DND-41 (cell line): ENCODE measurements around the gene MSH3.
A peak's percentile ranks its signal among the peaks of the same experiment; 100 is the strongest.
"Not testable (repeated sequence)": the region's sequence is repeated elsewhere in the genome, so short reads cannot be mapped to it uniquely, and the experiment has no call there.

ENCODE experiments used
- ATAC-seq: fragments of 200-7000 bp; cut with Tn5 transposase; 3 replicates; pipeline ENCODE4 v1.9.1; 2021; ENCODE audit warnings: low read depth; ENCODE audit not compliant: insufficient read depth
- DNase-seq: peaks from one replicate; pipeline ENCODE4 v3.0.0-alpha.2; 2020
- H2AFZ ChIP-seq: 2 replicates; pipeline ENCODE4 v1.6.0; 2012; ENCODE audit warnings: low read depth, low read length
- H3K27ac ChIP-seq: 2 replicates; pipeline ENCODE4 v1.5.1; 2012; ENCODE audit warnings: low read length, inconsistent platforms
- H3K27me3 ChIP-seq: fragments of 200-600 bp; sonication (generic); 2 replicates; pipeline ENCODE4 v1.6.0; 2012; ENCODE audit warnings: low read length, mild to moderate bottlenecking, inconsistent platforms; ENCODE audit not compliant: insufficient read depth, poor library complexity
- H3K36me3 ChIP-seq: 2 replicates; pipeline ENCODE4 v1.5.1; 2012; ENCODE audit warnings: low read length, inconsistent platforms; ENCODE audit not compliant: insufficient read depth
- H3K4me1 ChIP-seq: 2 replicates; pipeline ENCODE4 v1.5.1; 2012; ENCODE audit warnings: mild to moderate bottlenecking, low read length; ENCODE audit not compliant: insufficient read depth
- H3K4me2 ChIP-seq: 2 replicates; pipeline ENCODE4 v1.6.0; 2012; ENCODE audit warnings: mild to moderate bottlenecking, moderate library complexity, low read length, inconsistent platforms; ENCODE audit not compliant: insufficient read depth
- H3K4me3 ChIP-seq, 2 experiments: fragments of 200-600 bp in 1 of 2; shearing (Covaris generic) in 1 of 2; 2 replicates each; pipeline ENCODE4 v1.5.1; 2012 to 2016; ENCODE audit warnings: inconsistent platforms in 2 of 2, low read length in 2 of 2, mild to moderate bottlenecking in 2 of 2, low read depth in 1 of 2, moderate library complexity in 1 of 2
- H3K79me2 ChIP-seq: 2 replicates; pipeline ENCODE4 v1.6.0; 2012; ENCODE audit warnings: low read length, inconsistent platforms; ENCODE audit not compliant: insufficient read depth
- H3K9ac ChIP-seq: 2 replicates; pipeline ENCODE4 v1.6.0; 2012; ENCODE audit warnings: low read depth, mild to moderate bottlenecking, inconsistent platforms, low read length, moderate library complexity
- H3K9me3 ChIP-seq: 2 replicates; pipeline ENCODE4 v1.5.1; 2012; ENCODE audit warnings: low read length, moderate library complexity, mild to moderate bottlenecking, inconsistent platforms; ENCODE audit not compliant: insufficient read depth, severe bottlenecking
- H4K20me1 ChIP-seq: 2 replicates; pipeline ENCODE4 v1.6.0; 2012; ENCODE audit warnings: low read length; ENCODE audit not compliant: insufficient read depth
- CTCF ChIP-seq: IDR thresholded peaks from 2 replicates; pipeline ENCODE4 v1.5.1; 2012; ENCODE audit warnings: borderline replicate concordance, low read length, moderate library complexity, mild to moderate bottlenecking; ENCODE audit not compliant: poor library complexity, severe bottlenecking; ENCODE audit errors: extremely low read depth
- EZH2 ChIP-seq: IDR thresholded peaks from 3 replicates; pipeline ENCODE4 v1.6.1; 2012; ENCODE audit warnings: borderline replicate concordance, low read depth, mild to moderate bottlenecking, moderate library complexity, low read length, inconsistent platforms; ENCODE audit not compliant: severe bottlenecking

Gene MSH3

GRCh38 chr5:80837679-80838078 is 183.2 kb downstream of the MSH3 start:
- TF ChIP-seq EZH2, result no peak
- TF ChIP-seq CTCF, result no peak
- Histone ChIP-seq H3K4me3 (no peak overlapping the region), H4K20me1 (no peaks in the 10 kb centered on the region), H3K4me1 (no peaks in the 10 kb centered on the region), H3K27me3 (no peaks in the 10 kb centered on the region), H3K27ac (no peak overlapping the region), H3K9ac (no peak overlapping the region), H3K4me2 (no peak overlapping the region), H3K9me3 (no peaks in the 10 kb centered on the region), H2AFZ (no peak overlapping the region), H3K36me3 (no peaks in the 10 kb centered on the region), H3K79me2 (no peaks in the 10 kb centered on the region)
- peak; percentile 76 for ATAC-seq
- DNase-seq, result peak; percentile 24

GRCh38 chr5:80841026-80841797 is 186.8 kb downstream of the MSH3 start:
- H3K4me1 ChIP-seq, H3K9me3 ChIP-seq, H2AFZ ChIP-seq, H3K4me3 ChIP-seq, H3K27ac ChIP-seq, H4K20me1 ChIP-seq, H3K79me2 ChIP-seq, H3K36me3 ChIP-seq, H3K27me3 ChIP-seq, DNase-seq, ATAC-seq, H3K9ac ChIP-seq, H3K4me2 ChIP-seq: not testable (repeated sequence)

DNA sequence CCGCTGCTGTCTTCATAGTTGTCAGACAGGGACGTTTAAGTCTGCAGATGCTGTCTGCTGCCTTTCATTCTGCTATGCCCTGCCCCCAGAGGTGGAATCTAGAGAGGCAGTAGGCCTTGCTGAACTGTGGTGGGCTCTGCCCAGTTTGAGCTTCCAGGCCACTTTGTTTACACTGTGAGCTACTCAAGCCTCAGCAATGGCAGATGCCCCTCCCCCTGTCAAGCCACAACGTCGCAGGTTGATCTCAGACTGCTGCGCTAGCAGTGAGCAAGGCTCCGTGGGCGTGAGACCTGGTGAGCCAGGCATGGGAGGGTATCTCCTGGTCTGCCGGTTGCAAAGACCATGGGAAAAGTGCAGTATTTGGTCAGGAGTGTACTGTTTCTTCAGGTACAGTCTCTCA is 192.0 kb downstream of the MSH3 start:
- not testable (repeated sequence) for H3K4me2 ChIP-seq, H3K9ac ChIP-seq, H3K79me2 ChIP-seq, H4K20me1 ChIP-seq, H2AFZ ChIP-seq, H3K4me3 ChIP-seq, H3K27me3 ChIP-seq, H3K27ac ChIP-seq, H3K4me1 ChIP-seq, ATAC-seq, DNase-seq
- H3K36me3 ChIP-seq, result peaks cover 28% of the 10 kb centered on the region
- peaks cover 15% of the 10 kb centered on the region for H3K9me3 ChIP-seq

DNA sequence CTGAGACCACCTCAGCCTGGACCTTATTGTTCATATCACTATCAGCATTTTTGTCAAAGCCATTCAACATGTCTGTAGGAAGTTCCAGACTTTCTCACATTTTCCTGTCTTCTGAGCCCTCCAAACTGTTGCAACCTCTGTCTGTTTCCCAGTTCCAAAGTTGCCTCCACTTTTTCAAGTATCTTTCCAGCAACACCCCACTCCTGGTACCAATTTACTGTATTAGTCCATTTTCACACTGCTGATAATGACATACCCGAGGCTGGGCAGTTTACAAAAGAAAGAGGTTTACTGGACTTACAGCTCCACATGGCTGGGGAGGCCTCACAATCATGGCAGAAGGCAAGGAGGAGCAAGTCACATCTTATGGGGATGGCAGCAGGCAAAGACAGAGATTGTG is 195.7 kb downstream of the MSH3 start:
- H2AFZ ChIP-seq, H3K27ac ChIP-seq, DNase-seq, H3K79me2 ChIP-seq, ATAC-seq, H3K4me2 ChIP-seq, H4K20me1 ChIP-seq, H3K9ac ChIP-seq, H3K27me3 ChIP-seq, H3K4me3 ChIP-seq: not testable (repeated sequence)
- H3K4me1 ChIP-seq, result peaks cover 19% of the 10 kb centered on the region
- peaks cover 39% of the 10 kb centered on the region for H3K36me3 ChIP-seq
- H3K9me3 ChIP-seq, result peaks cover 15% of the 10 kb centered on the region
